Adrenal gland (tissue), 12 donors: ENCODE results near the gene DEAF1. TPM values are rescaled to one million over a fixed set of nuclear protein-coding genes. Genes with fewer than 3 reads are reported as not detected.
A peak's percentile ranks its signal among the peaks of the same experiment; 100 is the strongest.

Source experiments
- DNase-seq, 7 donors: peaks; one replicate each; pipeline ENCODE4 v3.0.0-alpha.2; 2019 to 2020
- H3K27ac ChIP-seq, 5 donors: fragments of 200-600 bp; sonication (generic) in 4 of 5; 1 replicate in 3 of 5; 2 replicates in 2 of 5; pipeline versions ENCODE4 v1.5.1 to v1.8.0; 2016 to 2020; ENCODE audit warnings: mild to moderate bottlenecking in 1 of 5
- H3K27me3 ChIP-seq: fragments of 200-600 bp; 2 replicates; pipeline ENCODE4 v1.8.0; 2021
- H3K36me3 ChIP-seq, 2 donors: fragments of 200-600 bp; replicated peaks in 1 of 2; 1 replicate in 1 of 2; 2 replicates in 1 of 2; pipeline versions ENCODE4 v1.5.1 to v1.8.0; 2018 to 2022
- H3K4me1 ChIP-seq, 2 donors: fragments of 200-600 bp; replicated peaks in 1 of 2; 1 replicate in 1 of 2; 2 replicates in 1 of 2; pipeline versions ENCODE4 v1.5.1 to v1.8.0; 2018 to 2021
- H3K4me3 ChIP-seq, 4 donors: fragments of 200-600 bp; sonication (generic) in 3 of 4; one replicate each; pipeline ENCODE4 v1.5.1; 2016 to 2018
- H3K9me3 ChIP-seq, 3 donors: fragments of 200-600 bp; sonication (generic) in 1 of 3; replicated peaks in 1 of 3; 1 replicate in 2 of 3; 2 replicates in 1 of 3; pipeline versions ENCODE4 v1.5.1 to v1.8.0; 2016 to 2021
- CTCF ChIP-seq, 6 experiments: fragments of 450-650 bp in 4 of 6; fragments of 200-600 bp in 2 of 6; sonication (generic) in 1 of 6; IDR thresholded peaks; 1 replicate in 5 of 6; 2 replicates in 1 of 6; pipeline versions ENCODE4 v1.5.1 to v1.8.0; 2016 to 2021; ENCODE audit warnings: antibody characterized with exemption in 6 of 6, mild to moderate bottlenecking in 2 of 6, moderate library complexity in 1 of 6
- POLR2A ChIP-seq, 2 donors: fragments of 450-650 bp; IDR thresholded peaks; one replicate each; pipeline ENCODE4 v1.6.1; 2017; ENCODE audit warnings: antibody characterized with exemption in 2 of 2, mild to moderate bottlenecking in 2 of 2, moderate library complexity in 1 of 2
- WGBS, 4 donors: extraction: QIAGEN DNeasy Blood & Tissue Kit in 2 of 4; methylation state at CpG; one replicate each; pipeline versions ENCODE4 v1.1.5 to v1.1.7; 2013 to 2017; 5-methylcytosine and 5-hydroxymethylcytosine counted together
- intact Hi-C, 2 donors: fragments of 100-400 bp; cut with DNase I; formaldehyde crosslinking; loops; one replicate each; pipeline versions ENCODE4 v1.14.1 to v1.15.0; 2022 to 2023
- polyA plus RNA-seq, 3 donors: library from polyadenylated mRNA; stranded (reverse); fragments of 200-250 nt in 2 of 3; fragments of 350-450 nt in 1 of 3; fragmentation: Illumina TruSeq in 1 of 3; extraction: RNeasy Lipid Tissue Mini Kit (QIAGEN cat#74804) in 1 of 3; gene quantifications; one replicate each; pipeline ENCODE4 v1.2.3, GENCODE V29; 2013 to 2014
- total RNA-seq, 9 donors: library from RNA; depleted of rRNA in 4 of 9; stranded (reverse); fragments of >200 nt in 4 of 9; fragments of 120-200 nt in 1 of 9; fragmentation: NEBNext Ultra II Directional in 1 of 9; extraction: Animal tissue kit (Norgen Biotek cat#: 25700) in 1 of 9; gene quantifications; one replicate each; pipeline versions ENCODE4 v1.1.0 to v1.2.4, GENCODE V29; 2013 to 2023
- donor health status: healthy with polysubstance abuse.
- donor health status: Bipolar disorder and iron deficiency.
- donor health status: DM: yes; HTN: yes; CAD: no.
- donor health status: DM: no; HTN: no; CAD: no.
- donor health status: DM: no; HTN: no; CAD: no.
- donor health status: DM: yes; HTN: yes; CAD: no.

DEAF1 gene
- total and polyA plus RNA-seq, 12 donors = 20.6 to 131 (median 55.5) TPM

GRCh38 chr11:701741-702461, 6.9 kb upstream of the DEAF1 start:
- Histone ChIP-seq H3K4me3 (no peak overlapping the region), H3K27ac (no peak overlapping the region), H3K36me3 (no peaks in the 10 kb centered on the region), H3K9me3 (no peaks in the 10 kb centered on the region), H3K27me3 (no peaks in the 10 kb centered on the region), H3K4me1 (peaks cover 20 to 30% of the 10 kb centered on the region in 2 donors)
- peak in 1 of 7 donors; percentile 11 for DNase-seq
- WGBS, 4 donors = 95 to 96% (median 95%) methylated on average over 12 to 22 of the region's 22 CpGs
- intact Hi-C loops = no loop called here
- no peak for TF ChIP-seq CTCF (IDR thresholded peaks at IDR 0.05)
- TF ChIP-seq POLR2A (IDR thresholded peaks at IDR 0.05) = no peak

GRCh38 chr11:699753-700152, 4.7 kb upstream of the DEAF1 start:
- Histone ChIP-seq H3K4me1 (peaks cover 15 to 25% of the 10 kb centered on the region in 2 donors), H3K27me3 (no peaks in the 10 kb centered on the region), H3K36me3 (no peaks in the 10 kb centered on the region), H3K27ac (no peak overlapping the region), H3K9me3 (no peaks in the 10 kb centered on the region), H3K4me3 (no peak overlapping the region)
- intact Hi-C loops = no loop called here
- 83 to 100% (median 90%) methylated on average over 1 of the region's 1 CpG for WGBS, 4 donors
- no peak for DNase-seq
- TF ChIP-seq POLR2A (IDR thresholded peaks at IDR 0.05) (no peak), CTCF (IDR thresholded peaks at IDR 0.05) (no peak)

GRCh38 chr11:699116-699508, 4.1 kb upstream of the DEAF1 start:
- H3K4me3 ChIP-seq = no peak overlapping the region
- H3K27me3 ChIP-seq = no peaks in the 10 kb centered on the region
- no peaks in the 10 kb centered on the region for H3K36me3 ChIP-seq
- H3K27ac ChIP-seq = no peak overlapping the region
- H3K4me1 ChIP-seq = peaks cover 21 to 25% of the 10 kb centered on the region in 2 donors
- TF ChIP-seq POLR2A (IDR thresholded peaks at IDR 0.05) = no peak
- no peak for TF ChIP-seq CTCF (IDR thresholded peaks at IDR 0.05)
- no peaks in the 10 kb centered on the region for H3K9me3 ChIP-seq
- intact Hi-C loops = no loop called here
- no peak for DNase-seq
- WGBS, 4 donors = 94 to 97% (median 95%) methylated on average over 7 of the region's 7 CpGs

- intact Hi-C loops = no loop called here
- peaks cover 26 to 30% of the 10 kb centered on the region in 2 donors for H3K4me1 ChIP-seq
- DNase-seq = no peak
- no peaks in the 10 kb centered on the region for H3K9me3 ChIP-seq
- H3K36me3 ChIP-seq = no peaks in the 10 kb centered on the region
- 73 to 84% (median 81%) methylated on average over 13 to 17 of the region's 17 CpGs for WGBS, 4 donors
- H3K27me3 ChIP-seq = no peaks in the 10 kb centered on the region
- no peak overlapping the region for H3K4me3 ChIP-seq
- no peak overlapping the region for H3K27ac ChIP-seq
- TF ChIP-seq CTCF (IDR thresholded peaks at IDR 0.05) (no peak), POLR2A (IDR thresholded peaks at IDR 0.05) (no peak)
These were observed 3.6 kb upstream of the DEAF1 start for GRCh38 chr11:698493-699115.
